IMR-90 (cell line): Measurements from ENCODE around the gene OR51D1. TPM values are rescaled to one million over a fixed set of nuclear protein-coding genes. Genes with fewer than 3 reads are reported as not detected.

Experiments used
- ATAC-seq: fragments of 200-7000 bp; cut with Tn5 transposase; 2 replicates; pipeline ENCODE4 v1.9.1; 2020; ENCODE audit warnings: low read depth, mild to moderate bottlenecking, moderate library complexity
- BruUV-seq: library from RNA; stranded (reverse); fragments of 400-500 nt; replicated peaks from 2 replicates; lab custom pipeline; 2021; lab: Mats Ljungman, UMichigan
- CTCF ChIA-PET: fragments of 300-600 bp; formaldehyde crosslinking; extraction: SDS; loops from one replicate; lab custom pipeline; 2021; ENCODE audit warnings: antibody characterized with exemption; lab: Yijun Ruan, JAX
- POLR2A ChIA-PET: fragments of 300-600 bp; sonication (Branson Sonifier 250); formaldehyde crosslinking; loops from one replicate; lab custom pipeline; 2022; ENCODE audit warnings: antibody characterized with exemption; ENCODE audit not compliant: unreplicated experiment; lab: Charles Lee
- DNase-seq: peaks from one replicate; pipeline ENCODE4 v3.0.0; 2013
- H2AFZ ChIP-seq: replicated peaks from 2 replicates; pipeline ENCODE3; 2013; ENCODE audit warnings: low read length, mild to moderate bottlenecking; ENCODE audit not compliant: poor library complexity
- H2AK5ac ChIP-seq: 2 replicates; pipeline ENCODE4 v1.6.1; 2013; ENCODE audit warnings: low read depth, low read length, inconsistent platforms
- H2AK9ac ChIP-seq: replicated peaks from 2 replicates; pipeline ENCODE3; 2013; ENCODE audit warnings: mild to moderate bottlenecking, low read depth, low read length, moderate library complexity; ENCODE audit not compliant: poor library complexity
- H2BK120ac ChIP-seq: 2 replicates; pipeline ENCODE4 v1.6.1; 2013; ENCODE audit warnings: low read depth, low read length, inconsistent platforms
- H2BK15ac ChIP-seq: 3 replicates; pipeline ENCODE4 v1.6.1; 2013; ENCODE audit warnings: low read depth, low read length, inconsistent platforms
- H2BK20ac ChIP-seq: 2 replicates; pipeline ENCODE4 v1.6.1; 2013; ENCODE audit warnings: low read depth, mild to moderate bottlenecking, inconsistent platforms, low read length, moderate library complexity
- H2BK5ac ChIP-seq: 2 replicates; pipeline ENCODE4 v1.6.1; 2013; ENCODE audit warnings: mild to moderate bottlenecking, low read depth, low read length, inconsistent platforms; ENCODE audit not compliant: poor library complexity, severe bottlenecking
- H3K14ac ChIP-seq: replicated peaks from 2 replicates; pipeline ENCODE4 v1.6.1; 2013; ENCODE audit warnings: low read depth, low read length, inconsistent platforms
- H3K18ac ChIP-seq: 2 replicates; pipeline ENCODE4 v1.6.1; 2013; ENCODE audit warnings: low read depth, low read length, control low read depth
- H3K23ac ChIP-seq: 2 replicates; pipeline ENCODE4 v1.6.1; 2013; ENCODE audit warnings: low read depth, low read length, inconsistent platforms
- H3K27ac ChIP-seq: 2 replicates; pipeline ENCODE4 v1.5.1; 2013; ENCODE audit warnings: mild to moderate bottlenecking, control low read depth, low read length; ENCODE audit not compliant: insufficient read depth
- H3K27me3 ChIP-seq: 2 replicates; pipeline ENCODE4 v1.6.1; 2013; ENCODE audit warnings: low read length; ENCODE audit not compliant: control insufficient read depth, insufficient read depth
- H3K36me3 ChIP-seq: 2 replicates; pipeline ENCODE4 v1.6.1; 2013; ENCODE audit warnings: low read length, mixed read lengths; ENCODE audit not compliant: control insufficient read depth, insufficient read depth
- H3K4ac ChIP-seq: 2 replicates; pipeline ENCODE4 v1.6.1; 2013; ENCODE audit warnings: low read depth, low read length, inconsistent platforms
- H3K4me1 ChIP-seq: 2 replicates; pipeline ENCODE4 v1.6.1; 2013; ENCODE audit warnings: low read length, mixed read lengths; ENCODE audit not compliant: control insufficient read depth, insufficient read depth
- H3K4me2 ChIP-seq: 2 replicates; pipeline ENCODE4 v1.6.1; 2013; ENCODE audit warnings: low read depth, mild to moderate bottlenecking, control low read depth, low read length, moderate library complexity
- H3K4me3 ChIP-seq: 2 replicates; pipeline ENCODE4 v1.5.1; 2013; ENCODE audit warnings: low read depth, mild to moderate bottlenecking, control low read depth, low read length, moderate library complexity; ENCODE audit not compliant: insufficient read depth
- H3K56ac ChIP-seq: 2 replicates; pipeline ENCODE4 v1.6.1; 2013; ENCODE audit warnings: low read length, inconsistent platforms; ENCODE audit not compliant: insufficient read depth; ENCODE audit errors: extremely low read depth
- H3K79me1 ChIP-seq, 2 experiments: 2 replicates each; pipeline ENCODE4 v1.6.1; 2013; ENCODE audit warnings: low read length in 2 of 2, inconsistent platforms in 1 of 2, low read depth in 1 of 2
- H3K9ac ChIP-seq: 2 replicates; pipeline ENCODE4 v1.6.1; 2013; ENCODE audit warnings: low read depth, low read length, control low read depth
- H3K9me1 ChIP-seq: 2 replicates; pipeline ENCODE4 v1.6.1; 2013; ENCODE audit warnings: low read length, inconsistent platforms; ENCODE audit not compliant: insufficient read depth
- H3K9me3 ChIP-seq: 2 replicates; pipeline ENCODE4 v1.6.1; 2013; ENCODE audit warnings: low read length; ENCODE audit not compliant: control insufficient read depth, insufficient read depth
- H4K20me1 ChIP-seq: 2 replicates; pipeline ENCODE4 v1.6.1; 2013; ENCODE audit warnings: low read length, inconsistent platforms; ENCODE audit not compliant: insufficient read depth
- H4K5ac ChIP-seq: 2 replicates; pipeline ENCODE4 v1.6.1; 2013; ENCODE audit warnings: mild to moderate bottlenecking, low read depth, low read length, control low read depth
- H4K8ac ChIP-seq, 2 experiments: 2 replicates each; pipeline ENCODE4 v1.6.1; 2013; ENCODE audit warnings: low read depth in 2 of 2, low read length in 2 of 2, control low read depth in 1 of 2, inconsistent platforms in 1 of 2
- H4K91ac ChIP-seq: 2 replicates; pipeline ENCODE4 v1.6.1; 2013; ENCODE audit warnings: low read depth, low read length, inconsistent platforms; ENCODE audit not compliant: insufficient read depth
- BHLHE40 ChIP-seq: fragments of 150-350 bp; IDR thresholded peaks from 2 replicates; pipeline ENCODE4 v1.6.1; 2016; ENCODE audit warnings: mild to moderate bottlenecking, low read depth, low read length
- CEBPB ChIP-seq: IDR thresholded peaks from 2 replicates; pipeline ENCODE4 v1.6.1; 2012; ENCODE audit warnings: low read depth, low read length, improper control_type of control experiment
- CHD1 ChIP-seq: IDR thresholded peaks from 2 replicates; pipeline ENCODE4 v1.6.1; 2012; ENCODE audit warnings: low read depth, low read length, improper control_type of control experiment
- ELK1 ChIP-seq: fragments of 150-350 bp; IDR thresholded peaks from 2 replicates; pipeline ENCODE4 v1.6.1; 2016; ENCODE audit warnings: low read depth, mild to moderate bottlenecking, low read length, moderate library complexity, borderline replicate concordance
- FOS ChIP-seq: fragments of 150-350 bp; IDR thresholded peaks from 2 replicates; pipeline ENCODE4 v1.6.1; 2016; ENCODE audit warnings: low read depth, low read length
- MAFK ChIP-seq: IDR thresholded peaks from 2 replicates; pipeline ENCODE4 v1.6.1; 2012; ENCODE audit warnings: low read depth, low read length, improper control_type of control experiment
- MAZ ChIP-seq: IDR thresholded peaks from 2 replicates; pipeline ENCODE4 v1.6.1; 2012; ENCODE audit warnings: low read depth, mild to moderate bottlenecking, low read length, improper control_type of control experiment, moderate library complexity, borderline replicate concordance
- MXI1 ChIP-seq: IDR thresholded peaks from 2 replicates; pipeline ENCODE4 v1.6.1; 2012; ENCODE audit warnings: low read depth, mild to moderate bottlenecking, low read length, moderate library complexity, borderline replicate concordance
- NFE2L2 ChIP-seq: fragments of 150-350 bp; IDR thresholded peaks from 2 replicates; pipeline ENCODE4 v1.6.1; 2016; ENCODE audit warnings: low read depth, mild to moderate bottlenecking, low read length
- POLR2A ChIP-seq: IDR thresholded peaks from 2 replicates; pipeline ENCODE4 v1.6.1; 2012; ENCODE audit warnings: mild to moderate bottlenecking, low read depth, low read length
- RAD21 ChIP-seq: IDR thresholded peaks from 2 replicates; pipeline ENCODE4 v1.6.1; 2012; ENCODE audit warnings: low read length, improper control_type of control experiment
- RCOR1 ChIP-seq: IDR thresholded peaks from 2 replicates; pipeline ENCODE4 v1.6.1; 2012; ENCODE audit warnings: mild to moderate bottlenecking, low read length, improper control_type of control experiment; ENCODE audit not compliant: insufficient replicate concordance
- RFX5 ChIP-seq: IDR thresholded peaks from 2 replicates; pipeline ENCODE4 v1.8.0; 2012; ENCODE audit warnings: low read depth, mild to moderate bottlenecking, low read length, moderate library complexity
- SMC3 ChIP-seq: fragments of 150-350 bp; IDR thresholded peaks from 2 replicates; pipeline ENCODE4 v1.6.1; 2016; ENCODE audit warnings: low read depth, mild to moderate bottlenecking, antibody characterized with exemption, low read length, moderate library complexity
- WGBS, 2 experiments: methylation state at CpG; one replicate each; pipeline versions ENCODE4 v1.1.5 to v1.1.7; 2013; ENCODE audit warnings: missing lambda C conversion rate in 2 of 2; ENCODE audit not compliant: insufficient read length in 1 of 2; ENCODE audit errors: extremely low coverage in 2 of 2; 5-methylcytosine and 5-hydroxymethylcytosine counted together
- dilution Hi-C: fragments of 300-500 bp; cut with HindIII; formaldehyde crosslinking; loops from one replicate; pipeline ENCODE4 v1.14.3; 2018; ENCODE audit warnings: low sequenced_read_pairs; ENCODE audit not compliant: unreplicated experiment
- in situ Hi-C: fragments of 300-500 bp; cut with MboI; formaldehyde crosslinking; loops from 3 replicates; pipeline ENCODE4 v1.14.3; 2019; ENCODE audit warnings: low sequenced_read_pairs, inconsistent platforms, mixed read lengths
- intact Hi-C: fragments of 100-400 bp; cut with micrococcal nuclease; formaldehyde crosslinking; loops from 2 replicates; pipeline ENCODE4 v1.10.0; 2022
- polyA plus RNA-seq, 3 experiments: library from polyadenylated mRNA; depleted of rRNA; stranded (reverse); fragments of >200 nt; gene quantifications; 2 replicates each; pipeline ENCODE4 v1.2.3, GENCODE V29; 2012; ENCODE audit warnings: low replicate concordance in 1 of 3
- total RNA-seq: library from RNA; depleted of rRNA; stranded (reverse); fragments of >200 nt; gene quantifications from 2 replicates; pipeline ENCODE4 v1.2.3, GENCODE V29; 2012
- TF ChIP-seq, protein P1 (sequence below): conservative IDR thresholded peaks from 2 replicates; pipeline ENCODE4 v1.5.1; 2012; ENCODE audit warnings: mild to moderate bottlenecking, low read depth, low read length, improper control_type of control experiment
- TF ChIP-seq, protein P2 (sequence below): fragments of 150-350 bp; IDR thresholded peaks from 2 replicates; pipeline ENCODE4 v1.6.1; 2017; ENCODE audit warnings: mild to moderate bottlenecking, antibody characterized with exemption, low read length, low read depth

The OR51D1 gene
- total and polyA plus RNA-seq, 2 of the 4 experiments (the other 2 are of a cell fraction) = not detected

- in situ Hi-C loops (no loop called here), dilution Hi-C loops (no loop called here), intact Hi-C loops (no loop called here)
- H2AK9ac ChIP-seq = peak within 1 kb of the TSS; percentile 78
- POLR2A ChIA-PET = no interaction called here
- no peak within 1 kb of the TSS for H2BK5ac ChIP-seq
- WGBS, 2 experiments = 60% methylated on average over 1 of the region's 3 CpGs; no CpG with 5 or more reads in 1 of the 2 experiments
- no peaks in the 10 kb centered on the region for H3K27me3 ChIP-seq
- H2BK120ac ChIP-seq = no peak within 1 kb of the TSS
- CTCF ChIA-PET = no interaction called here
- no peak within 1 kb of the TSS for H3K56ac ChIP-seq
- H4K8ac ChIP-seq = no peak within 1 kb of the TSS
- H3K14ac ChIP-seq = no peak within 1 kb of the TSS; the same call in 1 of the 2 replicates
- no TSS peak for BruUV-seq
- ATAC-seq (no peak), DNase-seq (no peak)
- no peak within 1 kb of the TSS for H3K18ac ChIP-seq
- no peak within 1 kb of the TSS for H3K23ac ChIP-seq
- H2AFZ ChIP-seq = no peak within 1 kb of the TSS
- no peak within 1 kb of the TSS for H2BK20ac ChIP-seq
- H3K9me1 ChIP-seq = no peaks in the 10 kb centered on the region
- no peak within 1 kb of the TSS for H3K4me2 ChIP-seq
- H3K9ac ChIP-seq = no peak within 1 kb of the TSS
- no peak within 1 kb of the TSS for H2AK5ac ChIP-seq
- no peak within 1 kb of the TSS for H3K4me3 ChIP-seq
- H3K9me3 ChIP-seq = no peaks in the 10 kb centered on the region
- H3K27ac ChIP-seq = no peak within 1 kb of the TSS
- TF ChIP-seq BHLHE40 = no peak
- TF ChIP-seq MAZ = no peak
- no peak for TF ChIP-seq RCOR1
- no peak for TF ChIP-seq CHD1
- TF ChIP-seq ELK1 = no peak
- TF ChIP-seq POLR2A = no peak
- TF ChIP-seq SMC3 = no peak
- no peak for TF ChIP-seq FOS
- TF ChIP-seq, protein P1, sequence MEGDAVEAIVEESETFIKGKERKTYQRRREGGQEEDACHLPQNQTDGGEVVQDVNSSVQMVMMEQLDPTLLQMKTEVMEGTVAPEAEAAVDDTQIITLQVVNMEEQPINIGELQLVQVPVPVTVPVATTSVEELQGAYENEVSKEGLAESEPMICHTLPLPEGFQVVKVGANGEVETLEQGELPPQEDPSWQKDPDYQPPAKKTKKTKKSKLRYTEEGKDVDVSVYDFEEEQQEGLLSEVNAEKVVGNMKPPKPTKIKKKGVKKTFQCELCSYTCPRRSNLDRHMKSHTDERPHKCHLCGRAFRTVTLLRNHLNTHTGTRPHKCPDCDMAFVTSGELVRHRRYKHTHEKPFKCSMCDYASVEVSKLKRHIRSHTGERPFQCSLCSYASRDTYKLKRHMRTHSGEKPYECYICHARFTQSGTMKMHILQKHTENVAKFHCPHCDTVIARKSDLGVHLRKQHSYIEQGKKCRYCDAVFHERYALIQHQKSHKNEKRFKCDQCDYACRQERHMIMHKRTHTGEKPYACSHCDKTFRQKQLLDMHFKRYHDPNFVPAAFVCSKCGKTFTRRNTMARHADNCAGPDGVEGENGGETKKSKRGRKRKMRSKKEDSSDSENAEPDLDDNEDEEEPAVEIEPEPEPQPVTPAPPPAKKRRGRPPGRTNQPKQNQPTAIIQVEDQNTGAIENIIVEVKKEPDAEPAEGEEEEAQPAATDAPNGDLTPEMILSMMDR = no peak
- no peak for TF ChIP-seq RFX5
- no peak for TF ChIP-seq CEBPB
- no peak for TF ChIP-seq MAFK
- TF ChIP-seq MXI1 = no peak
- no peak for TF ChIP-seq NFE2L2
- no peak for TF ChIP-seq RAD21
- TF ChIP-seq, protein P2, sequence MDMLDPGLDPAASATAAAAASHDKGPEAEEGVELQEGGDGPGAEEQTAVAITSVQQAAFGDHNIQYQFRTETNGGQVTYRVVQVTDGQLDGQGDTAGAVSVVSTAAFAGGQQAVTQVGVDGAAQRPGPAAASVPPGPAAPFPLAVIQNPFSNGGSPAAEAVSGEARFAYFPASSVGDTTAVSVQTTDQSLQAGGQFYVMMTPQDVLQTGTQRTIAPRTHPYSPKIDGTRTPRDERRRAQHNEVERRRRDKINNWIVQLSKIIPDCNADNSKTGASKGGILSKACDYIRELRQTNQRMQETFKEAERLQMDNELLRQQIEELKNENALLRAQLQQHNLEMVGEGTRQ = no peak
- no peak within 1 kb of the TSS for H4K91ac ChIP-seq
- H3K4me1 ChIP-seq = no peaks in the 10 kb centered on the region
- no peak within 1 kb of the TSS for H3K4ac ChIP-seq
- H3K79me1 ChIP-seq = no peaks in the 10 kb centered on the region
- no peak within 1 kb of the TSS for H2BK15ac ChIP-seq
- no peak within 1 kb of the TSS for H4K5ac ChIP-seq
- H4K20me1 ChIP-seq = no peaks in the 10 kb centered on the region
- H3K36me3 ChIP-seq = no peaks in the 10 kb centered on the region
These were observed 6.4 kb downstream of the OR51D1 start, which contains the start of gene OR51E1 for GRCh38 chr11:4643682-4644081. Gene OR51E1 (plus strand): TSS chr11:4643982. CDS start chr11:4652527, 8,545 bp downstream.
